AG08395 (cell line): ENCODE data around the gene WIPF1.
"Not testable (repeated sequence)": the region's sequence is repeated elsewhere in the genome, so short reads cannot be mapped to it uniquely, and the experiment has no call there.

Experiments
- DNase-seq: peaks from one replicate; pipeline ENCODE4 v3.0.0; 2012; ENCODE audit warnings: mixed read lengths, low spot score

WIPF1 gene

DNA sequence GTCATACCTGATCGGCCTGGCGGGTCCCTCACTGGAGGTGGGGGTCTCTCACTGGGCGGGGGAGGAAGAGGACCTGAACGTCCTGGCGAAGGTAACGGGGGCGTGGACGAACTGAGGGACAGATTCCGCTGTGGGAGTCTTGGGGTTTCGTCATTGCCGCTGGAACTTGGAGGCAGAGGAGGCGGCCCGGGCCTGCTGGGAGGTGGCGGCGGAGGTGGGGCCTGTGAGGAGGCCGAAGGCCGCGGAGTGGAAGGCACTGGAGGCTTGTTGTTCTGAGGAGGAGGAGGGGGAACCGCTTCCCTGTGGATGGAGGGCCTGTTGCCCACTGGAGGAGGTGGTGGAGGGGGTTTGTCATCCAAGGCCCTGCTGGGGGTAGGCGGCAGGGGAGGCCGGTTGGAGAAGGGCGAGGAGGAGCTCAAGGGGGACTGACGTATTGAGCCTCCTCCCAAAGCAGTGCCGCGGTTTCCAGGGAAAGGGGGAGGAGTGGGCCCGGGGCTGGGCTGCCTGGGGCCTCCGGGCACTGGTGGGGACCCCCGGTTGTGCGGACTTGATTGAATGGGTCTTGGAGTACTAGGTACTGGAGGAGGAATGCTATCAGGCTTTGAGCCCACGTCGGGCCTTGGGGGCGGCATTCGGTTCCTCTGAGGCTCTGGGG, 25.8 kb downstream of the WIPF1 start:
- DNase-seq, result no peak

DNA sequence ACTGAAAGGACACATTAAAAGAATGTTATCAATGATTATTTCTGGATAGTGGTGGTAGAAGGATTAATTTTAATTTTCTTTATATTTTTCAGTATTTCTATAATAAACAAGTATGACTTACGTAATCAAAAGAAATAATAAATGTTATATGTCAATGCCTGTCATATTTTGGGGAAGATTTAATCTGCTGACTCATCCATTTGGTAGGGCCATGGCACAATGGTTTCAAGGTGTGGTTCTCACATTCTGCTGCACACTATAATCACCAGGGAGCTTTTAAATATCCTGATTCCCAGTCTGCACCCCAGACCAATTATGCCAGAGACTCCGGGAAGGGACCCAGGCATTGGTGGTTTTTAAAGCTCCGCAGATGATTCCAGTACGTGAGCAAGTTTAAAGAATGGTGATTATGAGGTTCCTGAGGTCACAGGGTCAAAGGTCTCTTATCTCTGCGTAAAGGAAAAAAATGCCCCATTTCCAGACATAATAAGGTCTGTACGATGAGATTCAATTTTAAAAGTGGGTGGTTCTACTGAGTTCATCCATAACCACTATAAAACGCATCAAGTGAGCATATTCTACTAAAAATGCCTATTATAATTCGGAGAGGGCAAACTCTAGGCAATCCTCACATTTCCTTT, 27.2 kb downstream of the WIPF1 start:
- DNase-seq, result no peak

DNA sequence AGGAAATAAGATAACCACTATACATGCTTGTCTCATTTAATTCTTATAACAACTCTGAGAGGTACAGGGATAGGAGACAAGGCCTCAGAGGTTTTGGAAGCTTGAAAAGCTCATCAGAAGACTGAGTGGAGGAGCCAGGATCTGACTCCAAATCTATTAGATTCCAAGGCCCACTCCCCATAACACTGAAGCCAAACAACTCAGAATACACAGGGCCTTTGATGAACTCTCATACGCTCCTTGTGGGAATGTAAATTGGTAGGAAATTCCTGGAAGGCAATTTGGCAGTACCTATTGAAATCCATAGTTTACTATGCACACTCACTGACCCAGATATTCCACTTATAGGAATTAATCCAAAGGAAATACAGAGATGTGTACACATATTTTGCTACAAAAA, 27.9 kb downstream of the WIPF1 start:
- DNase-seq, result no peak

DNA sequence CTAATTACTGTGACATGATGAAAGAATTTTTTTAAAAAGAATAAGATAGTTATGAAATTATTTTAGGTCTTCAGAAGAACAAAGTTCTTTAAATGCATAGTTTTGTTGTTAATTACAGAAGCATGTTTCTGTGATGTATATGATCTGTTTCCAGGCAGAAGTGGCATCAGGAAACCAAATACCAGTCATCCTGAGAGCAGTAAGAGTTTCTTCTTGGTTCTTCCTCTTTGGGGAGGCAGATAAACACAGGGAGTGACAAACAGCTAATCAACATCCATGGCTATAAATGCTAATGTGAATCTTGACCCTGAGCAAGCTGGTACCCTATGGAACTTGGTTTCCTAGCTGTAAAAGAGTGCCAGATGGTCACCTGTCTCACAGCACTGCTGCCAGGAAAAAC, 29.2 kb downstream of the WIPF1 start:
- no peak for DNase-seq

DNA sequence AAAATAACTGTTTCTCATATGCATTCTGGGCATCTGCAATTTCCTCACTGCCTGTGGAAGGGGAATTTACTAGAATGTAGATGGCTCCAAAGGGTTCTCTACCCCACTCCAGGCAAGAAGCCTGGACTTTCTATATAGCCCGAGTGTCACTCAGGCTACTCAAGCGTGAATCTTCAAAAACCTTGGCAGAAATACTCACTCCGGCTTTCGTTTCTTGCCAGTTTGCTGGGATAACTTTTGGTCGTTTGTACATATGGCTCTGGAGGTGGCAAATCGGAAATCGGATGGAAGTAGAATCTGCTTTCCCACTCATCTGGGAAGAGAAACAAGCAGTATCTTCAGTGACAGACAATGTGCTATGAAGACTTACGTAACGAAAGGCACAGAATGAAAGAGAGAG, 30.7 kb downstream of the WIPF1 start:
- no peak for DNase-seq

DNA sequence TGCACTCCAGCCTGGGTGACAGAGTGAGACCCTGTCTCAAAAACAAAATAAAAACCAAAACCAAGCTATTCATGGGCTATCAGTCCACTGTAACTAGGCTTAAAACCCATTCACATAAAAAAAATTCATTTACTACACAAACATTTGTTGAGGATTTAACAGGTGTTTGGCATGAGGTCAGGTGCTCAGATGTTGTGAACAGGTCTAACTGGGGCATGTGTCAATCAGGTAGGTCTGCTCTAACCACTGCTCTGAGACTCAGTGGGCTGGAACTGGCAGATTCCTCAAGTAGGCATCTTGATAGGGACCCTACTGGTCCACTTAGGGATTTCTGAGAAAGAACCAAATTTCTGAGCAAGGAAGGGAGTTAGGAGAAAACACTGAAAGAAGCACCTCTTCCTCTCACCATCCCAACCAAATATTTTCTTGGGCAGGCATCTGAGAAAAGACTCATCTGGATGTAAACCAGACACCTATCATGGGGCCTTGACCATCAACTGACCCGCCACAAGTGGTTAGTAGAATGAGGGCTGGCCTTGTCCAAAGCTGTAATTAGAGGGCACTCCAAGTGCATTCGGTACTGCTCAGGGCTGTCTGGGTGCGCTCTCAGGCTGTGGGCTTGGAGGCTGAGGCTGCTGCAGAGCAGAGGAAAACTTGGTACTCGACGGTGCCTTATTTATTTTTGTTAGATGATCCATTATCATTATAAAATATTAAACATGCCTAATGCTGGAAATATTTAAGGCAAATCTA, 33.9 kb downstream of the WIPF1 start:
- no peak for DNase-seq

DNA sequence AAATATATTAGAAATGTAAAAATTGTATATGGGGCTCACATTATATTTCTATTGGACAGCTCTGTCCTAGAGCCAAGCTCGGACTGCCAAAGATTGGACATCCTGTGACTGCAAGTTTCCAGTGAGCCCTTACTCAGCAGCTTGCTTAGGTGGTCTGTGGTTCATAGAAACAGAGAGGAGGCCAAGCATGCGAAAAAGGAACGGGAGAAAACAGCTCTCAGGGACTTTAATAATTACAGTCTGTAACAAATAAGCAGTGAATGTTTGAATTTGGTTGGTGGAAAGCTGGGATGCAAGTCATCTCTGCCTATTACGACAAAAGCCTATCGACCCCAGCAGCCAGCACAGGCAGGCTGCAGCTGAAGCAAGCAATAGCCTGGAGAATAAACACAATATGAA, 35.6 kb downstream of the WIPF1 start:
- DNase-seq, result no peak

DNA sequence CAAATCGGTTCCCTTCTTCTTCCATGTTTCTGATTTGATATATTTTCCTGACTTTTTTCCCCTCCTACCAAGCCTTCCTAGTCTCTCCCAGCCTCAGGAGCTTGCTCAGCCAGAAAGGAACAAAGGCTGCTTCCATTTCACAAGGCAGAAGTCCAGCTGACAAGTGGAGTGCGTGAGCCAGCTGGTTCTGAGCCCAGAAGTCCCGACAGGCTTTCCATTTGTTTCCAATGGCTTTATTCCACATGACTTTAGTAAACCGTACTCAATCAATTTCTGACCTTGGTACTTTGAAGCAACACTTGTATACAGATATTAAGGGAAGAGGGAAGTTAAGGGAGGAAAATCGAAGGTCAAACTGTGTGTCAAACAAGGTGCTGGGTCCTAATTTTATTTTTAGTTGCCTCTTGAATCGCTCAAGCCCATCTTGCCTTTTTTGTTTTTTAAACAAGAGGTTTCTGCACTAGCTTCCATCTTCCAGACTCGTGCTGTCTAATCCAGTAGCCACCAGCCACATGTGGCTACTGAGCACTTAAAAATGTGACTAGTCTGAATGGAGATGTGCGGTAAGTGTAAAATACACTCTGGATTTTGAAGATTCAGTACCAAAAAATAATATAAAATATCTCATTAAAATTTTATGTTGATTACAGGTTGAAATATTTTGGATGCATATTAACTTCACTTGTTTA, 36.2 kb downstream of the WIPF1 start:
- DNase-seq, result peak; percentile 69

DNA sequence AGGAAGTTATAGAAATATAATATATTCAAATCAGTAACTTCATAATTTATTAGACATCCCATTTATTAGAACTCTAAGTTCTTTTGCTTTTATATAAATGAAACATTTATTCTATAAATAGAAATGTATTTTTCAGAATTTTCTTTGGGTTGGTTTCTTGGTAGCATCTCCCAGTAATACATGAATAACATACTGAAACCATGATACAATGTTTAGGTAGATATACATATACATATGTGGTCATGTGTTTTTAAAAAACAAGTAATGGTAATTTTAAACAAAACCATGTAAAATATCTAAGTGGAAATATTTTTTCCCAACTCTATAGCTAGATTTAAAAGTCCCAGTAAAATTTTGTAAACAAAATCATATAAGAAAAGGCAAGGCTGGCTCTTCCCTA, 36.9 kb downstream of the WIPF1 start:
- DNase-seq, result no peak

DNA sequence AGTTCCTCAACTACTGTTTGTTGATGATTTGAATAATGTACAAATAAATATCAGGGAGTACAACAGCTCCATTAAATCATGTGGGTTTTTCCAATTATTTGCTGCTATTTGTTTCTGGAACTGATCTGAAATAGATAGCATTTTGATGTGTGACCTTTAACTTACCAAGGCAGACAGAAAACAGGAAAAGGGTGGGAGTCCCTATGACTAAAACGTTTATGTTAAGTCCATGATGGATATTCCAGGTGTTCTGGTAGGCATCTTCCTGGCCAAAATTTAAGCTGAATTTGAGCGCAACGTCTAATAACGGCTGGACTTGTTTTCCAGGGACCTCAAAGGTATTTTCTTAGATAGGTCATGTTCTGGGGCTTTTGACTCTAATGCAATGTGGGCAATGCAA, 41.6 kb downstream of the WIPF1 start:
- DNase-seq, result no peak

DNA sequence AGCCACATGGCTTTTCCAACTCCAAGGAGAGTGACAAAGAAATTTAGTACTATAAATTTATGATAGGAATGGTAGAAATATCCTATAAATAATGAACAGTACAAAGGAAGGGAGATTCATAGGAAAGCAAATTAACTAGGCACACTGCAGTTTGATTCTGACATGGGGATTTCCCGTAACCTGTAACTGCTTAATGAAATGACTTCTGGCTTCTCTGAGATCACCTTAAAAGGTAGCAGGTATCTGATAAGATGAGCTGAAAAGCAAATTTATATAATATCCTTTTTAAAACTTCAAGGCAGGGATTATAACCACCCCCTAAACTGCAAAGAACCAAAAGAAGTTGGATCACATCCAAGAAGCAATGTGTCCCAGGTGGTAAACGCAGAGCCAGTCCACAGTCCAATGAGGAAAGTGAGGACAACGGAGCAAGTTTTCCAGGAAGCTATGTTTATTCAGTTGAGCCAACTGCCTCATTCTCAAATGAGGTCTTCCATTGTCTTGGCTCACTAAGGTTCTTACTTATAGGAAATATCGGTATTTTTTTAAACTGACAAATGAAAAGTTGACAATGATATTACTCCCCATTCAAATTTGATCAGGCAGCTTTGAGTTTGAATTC, 43.0 kb downstream of the WIPF1 start:
- DNase-seq, result no peak

DNA sequence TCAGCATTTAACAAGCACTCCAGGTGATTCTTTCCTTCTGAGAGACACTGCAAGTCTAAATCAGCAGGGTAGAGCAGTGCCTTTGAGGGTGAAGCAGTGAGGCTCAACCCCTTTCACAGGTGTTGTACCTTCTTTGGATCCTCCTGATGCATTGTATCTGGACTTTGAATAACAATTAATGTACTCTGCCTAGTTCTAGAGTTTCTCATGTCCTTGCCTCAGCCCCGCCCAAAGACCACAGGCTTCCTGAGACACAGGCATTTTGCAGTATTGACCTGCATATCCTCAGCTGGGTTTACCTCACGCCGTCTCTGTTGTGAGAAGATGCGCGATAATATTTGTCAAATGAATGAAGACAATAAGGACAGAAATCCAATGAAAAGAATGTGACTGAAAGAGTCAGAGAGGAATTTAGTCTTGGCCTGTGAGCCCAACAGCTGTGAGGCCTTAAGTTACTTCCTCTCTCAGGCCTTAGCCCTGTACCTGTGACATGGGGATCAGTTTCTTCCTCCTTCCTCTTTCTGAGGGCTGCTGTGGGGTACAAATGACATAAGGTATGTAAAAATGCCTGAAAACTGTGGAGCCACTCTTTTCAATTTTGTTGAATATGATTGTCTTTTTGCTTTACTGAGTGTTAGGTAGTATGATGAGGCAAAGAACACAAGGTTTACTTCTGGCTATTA, 43.7 kb downstream of the WIPF1 start:
- no peak for DNase-seq

DNA sequence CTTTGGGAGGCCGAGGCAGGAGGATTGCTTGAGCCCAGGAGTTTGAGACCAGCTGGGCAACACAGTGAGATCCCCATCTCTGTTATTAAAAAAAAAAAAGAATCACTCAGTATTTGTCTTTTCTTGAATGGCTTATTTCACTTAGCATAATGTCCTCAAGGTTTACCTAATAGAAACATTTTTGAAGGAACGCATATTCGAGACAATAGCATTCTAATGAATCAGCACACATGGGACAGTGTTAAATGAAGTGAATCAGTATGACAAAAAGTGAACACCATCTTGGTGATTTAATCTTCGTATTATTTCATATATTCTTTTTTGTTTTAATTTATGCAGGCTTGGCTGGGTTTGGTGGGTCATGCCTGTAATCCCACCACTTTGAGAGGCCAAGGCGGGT, 44.7 kb downstream of the WIPF1 start:
- DNase-seq, result no peak

DNA sequence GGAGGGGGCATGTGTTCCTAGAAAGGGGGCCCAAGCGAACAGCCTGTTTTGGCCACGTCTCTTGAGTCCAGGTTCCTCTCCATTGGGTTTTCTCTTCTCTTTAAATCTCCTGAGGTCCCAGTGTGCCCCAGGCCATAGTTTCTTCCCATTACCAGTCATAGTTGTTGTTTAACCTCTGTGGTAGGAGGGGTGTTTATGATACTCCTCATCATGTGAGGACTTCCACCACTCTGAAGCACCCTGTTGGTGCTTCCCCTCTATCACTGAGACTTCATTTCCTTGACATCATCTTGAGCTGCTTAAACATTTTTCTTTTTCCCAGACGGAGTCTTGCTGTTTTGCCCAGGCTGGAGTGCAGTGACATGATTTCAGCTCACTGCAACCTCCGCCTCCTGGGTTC, 45.9 kb downstream of the WIPF1 start:
- no peak for DNase-seq

DNA sequence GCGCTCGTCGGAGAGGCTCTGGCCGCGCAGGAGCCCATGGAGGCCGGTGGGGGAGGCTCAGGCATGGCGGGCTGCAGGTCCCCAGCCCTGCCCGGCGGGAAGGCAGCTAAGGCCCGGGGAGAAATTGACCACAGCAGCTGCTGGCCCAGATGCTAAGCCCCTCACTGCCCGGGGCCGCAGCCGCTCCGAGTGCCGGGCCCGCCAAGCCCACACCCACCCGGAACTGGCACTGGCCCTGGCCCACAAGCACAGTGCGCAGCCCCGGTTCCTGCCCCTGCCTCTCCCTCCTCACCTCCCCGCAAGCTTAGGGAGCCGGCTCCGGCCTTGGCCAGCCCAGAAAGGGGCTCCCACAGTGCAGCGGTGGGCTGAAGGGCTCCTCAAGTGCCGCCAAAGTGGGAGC, 49.0 kb downstream of the WIPF1 start:
- not testable (repeated sequence) for DNase-seq

DNA sequence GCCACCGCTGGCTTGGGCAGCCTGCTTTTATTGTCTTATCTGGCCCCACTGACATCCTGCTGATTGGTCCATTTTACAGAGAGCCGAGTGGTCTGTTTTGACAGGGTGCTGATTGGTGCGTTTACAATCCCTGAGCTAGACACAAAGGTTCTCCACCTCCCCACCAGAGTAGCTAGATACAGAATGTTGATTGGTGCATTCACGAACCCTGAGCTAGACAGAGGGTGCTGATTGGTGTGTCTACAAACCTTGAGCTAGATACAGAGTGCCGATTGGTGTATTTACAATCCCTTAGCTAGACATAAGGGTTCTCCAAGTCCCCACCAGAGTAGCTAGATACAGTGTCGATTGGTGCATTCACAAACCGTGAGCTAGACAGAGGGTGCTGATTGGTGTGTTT, 49.6 kb downstream of the WIPF1 start:
- not testable (repeated sequence) for DNase-seq

DNA sequence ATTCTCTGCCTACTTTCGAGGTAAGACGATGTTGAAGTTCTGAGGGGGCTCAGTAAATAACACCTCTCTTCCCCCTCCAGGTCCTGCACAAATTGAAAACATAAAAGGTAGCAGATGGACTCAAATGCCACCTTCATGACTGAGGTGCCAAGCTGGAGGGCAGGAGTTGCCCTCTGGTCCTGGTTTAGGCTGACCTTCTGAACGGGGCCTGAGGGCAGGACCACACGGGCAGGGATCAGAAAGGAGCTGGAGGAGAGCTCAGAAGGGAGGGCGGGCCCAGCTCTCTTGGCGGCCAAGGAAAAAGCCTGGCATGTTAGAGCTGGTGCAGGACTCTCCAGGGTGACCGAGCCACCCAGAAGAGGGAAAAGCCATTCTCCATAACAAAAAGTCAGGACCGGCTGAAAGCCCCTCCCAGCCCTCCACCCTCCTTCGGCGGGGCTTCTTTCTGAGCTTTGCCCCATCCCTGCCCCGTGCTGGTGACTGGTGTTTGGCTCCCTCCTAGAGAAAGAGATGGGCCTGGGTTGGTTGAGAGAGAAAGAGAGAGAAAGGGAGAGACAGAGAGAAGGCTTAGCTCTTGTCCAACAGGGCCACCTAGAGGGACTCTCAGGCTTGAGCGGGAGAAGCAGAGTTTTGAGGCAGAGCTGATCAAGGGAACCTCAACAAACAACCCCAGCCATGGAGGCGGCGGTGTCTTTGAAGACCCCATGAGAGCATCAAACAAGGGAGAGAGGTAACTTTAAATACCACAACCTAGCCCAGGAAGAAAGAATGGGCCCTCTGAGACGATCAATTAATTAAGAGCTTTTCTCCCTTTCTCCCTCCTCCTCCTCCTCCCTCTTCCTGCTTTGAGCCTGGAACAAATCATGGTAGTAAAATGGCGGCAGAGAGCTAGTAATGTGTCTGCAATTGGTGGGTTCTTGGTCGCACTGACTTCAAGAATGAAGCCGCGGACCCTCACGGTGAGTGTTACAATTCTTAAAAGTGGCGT, 50.8 kb downstream of the WIPF1 start:
- peak; percentile 49 for DNase-seq

DNA sequence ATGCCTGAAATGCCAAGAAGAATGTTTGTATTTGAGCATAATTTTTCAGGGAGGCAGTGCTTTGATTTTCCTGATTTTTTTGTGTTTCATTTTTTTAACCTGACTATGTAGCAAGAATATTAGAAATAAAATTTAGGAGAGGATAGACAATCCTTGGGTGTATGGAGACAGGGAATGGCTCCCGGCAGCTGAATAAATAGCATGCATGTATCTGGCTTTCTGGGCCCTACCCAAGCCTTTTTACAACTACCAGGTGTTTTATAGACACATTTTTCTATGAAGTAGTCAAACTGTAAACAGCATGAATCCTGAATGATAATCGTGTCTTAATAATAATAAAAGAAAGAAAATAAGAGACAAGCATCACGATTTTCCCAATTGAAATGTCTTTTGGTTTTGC, 52.4 kb downstream of the WIPF1 start:
- DNase-seq, result no peak

DNA sequence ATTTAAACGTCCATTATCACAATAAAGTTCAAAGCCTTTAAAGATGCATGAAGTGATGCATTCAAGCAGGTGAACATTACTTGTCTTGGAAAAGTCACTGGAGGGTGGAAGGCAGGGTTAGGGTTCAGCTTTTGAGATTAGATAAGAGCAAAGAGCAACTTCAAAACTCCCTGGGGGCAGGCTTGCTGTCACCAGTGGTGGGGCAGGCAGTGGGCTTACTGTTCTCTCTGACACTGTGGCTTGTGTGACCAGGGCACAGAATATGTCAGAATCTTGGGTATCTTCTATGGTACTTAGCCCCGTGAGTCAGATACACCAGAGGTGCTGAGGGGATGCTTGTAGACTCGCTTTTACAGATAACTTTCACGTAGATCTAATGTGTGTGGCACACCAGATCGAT, 52.8 kb downstream of the WIPF1 start:
- DNase-seq, result no peak

DNA sequence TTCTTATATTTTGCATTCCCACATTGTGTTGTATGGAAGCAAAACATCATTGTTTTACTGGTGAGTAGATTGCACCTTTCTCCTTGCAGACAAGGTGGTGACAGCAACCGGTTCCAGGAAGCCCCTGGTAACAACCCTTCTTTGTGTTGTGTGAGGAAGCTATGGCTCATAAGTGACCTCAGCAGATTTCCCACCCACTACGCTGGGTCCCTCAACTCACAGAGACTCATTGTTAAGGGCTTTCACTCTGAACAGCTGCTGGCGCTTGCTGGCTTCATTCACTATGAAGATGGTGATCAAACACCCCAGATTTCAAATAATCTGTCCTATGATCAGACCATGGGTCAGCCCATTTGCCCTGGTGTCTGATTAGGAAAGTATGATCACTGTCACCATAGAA, 53.4 kb downstream of the WIPF1 start:
- DNase-seq, result no peak

DNA sequence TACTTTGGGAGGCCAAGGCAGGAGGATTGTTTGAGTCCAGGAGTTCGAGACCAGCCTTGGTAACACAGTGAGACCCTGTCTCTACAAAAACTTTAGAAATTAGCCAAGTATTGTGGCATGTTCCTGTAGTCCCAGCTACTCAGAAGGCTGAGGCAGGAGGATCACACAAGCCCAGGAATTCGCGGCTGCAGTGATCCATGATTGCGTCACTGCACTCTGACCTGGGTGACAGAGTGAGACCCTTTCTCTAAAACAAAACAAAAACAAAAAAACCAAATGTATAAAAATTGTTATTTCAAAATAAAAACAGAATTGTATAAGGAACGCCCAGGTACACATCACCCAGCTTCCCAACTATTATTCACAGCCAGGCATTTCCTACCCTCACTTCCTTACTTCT, 56.7 kb downstream of the WIPF1 start:
- no peak for DNase-seq
